COR-L47 (cell line): ENCODE data around the gene CHPT1.

ENCODE experiments used
- DNase-seq: peaks from one replicate; lab custom pipeline; 2025; lab: John Stamatoyannopoulos, UW

The CHPT1 gene

GRCh38 chr12:101685092-101685491 is 12.3 kb upstream of the CHPT1 start:
- DNase-seq = no peak

DNA sequence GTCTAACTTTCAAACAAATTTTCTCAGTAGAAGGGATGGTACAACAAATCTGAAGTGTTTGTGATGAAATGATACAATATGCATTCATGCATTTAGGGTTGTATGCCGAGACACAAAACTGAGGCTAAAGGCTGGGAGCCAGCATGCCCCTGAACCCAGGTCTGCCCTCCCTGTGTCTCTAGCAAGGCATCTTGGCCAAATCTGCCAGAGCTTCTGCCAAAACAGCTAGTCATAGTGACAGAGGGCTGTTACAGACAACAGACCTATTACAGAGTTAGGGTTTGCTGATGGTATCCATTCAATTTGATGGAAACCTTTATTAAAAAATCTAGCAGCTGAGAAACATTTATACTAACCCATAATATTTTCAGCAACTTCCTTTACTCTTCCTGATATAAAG is 11.3 kb upstream of the CHPT1 start:
- no peak for DNase-seq

- no peak for DNase-seq
Observed at GRCh38 chr12:101690544-101691098, 6.8 kb upstream of the CHPT1 start.

DNA sequence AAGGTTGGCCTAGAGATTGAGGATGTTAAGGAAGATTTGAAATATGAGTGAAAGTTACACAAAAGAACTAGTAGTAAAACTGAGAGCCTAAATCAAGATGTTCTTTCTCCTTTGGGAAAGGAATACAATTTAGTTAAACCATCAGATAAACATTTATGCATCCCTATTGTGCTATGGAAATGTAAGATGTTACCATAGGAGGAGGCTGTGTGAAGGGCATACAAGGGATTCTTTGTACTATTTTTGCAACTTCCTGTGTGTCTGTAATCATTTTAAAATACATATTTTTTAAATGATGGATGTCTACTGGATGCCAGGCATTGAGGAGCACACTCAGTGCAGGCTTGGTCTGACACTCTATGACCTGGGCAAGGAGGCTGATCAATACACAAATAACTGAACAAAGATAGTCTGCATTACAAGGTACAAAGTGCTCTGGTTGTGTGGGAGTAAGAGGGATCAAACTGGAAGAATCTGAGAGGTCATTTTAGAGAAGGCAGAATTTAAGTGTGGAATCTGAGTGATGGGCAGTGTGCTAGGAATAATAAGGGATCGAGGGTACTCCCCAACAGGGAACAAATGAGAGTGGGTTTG is 5.8 kb upstream of the CHPT1 start:
- no peak for DNase-seq

GRCh38 chr12:101694297-101694848 is 3.1 kb upstream of the CHPT1 start:
- no peak for DNase-seq

DNA sequence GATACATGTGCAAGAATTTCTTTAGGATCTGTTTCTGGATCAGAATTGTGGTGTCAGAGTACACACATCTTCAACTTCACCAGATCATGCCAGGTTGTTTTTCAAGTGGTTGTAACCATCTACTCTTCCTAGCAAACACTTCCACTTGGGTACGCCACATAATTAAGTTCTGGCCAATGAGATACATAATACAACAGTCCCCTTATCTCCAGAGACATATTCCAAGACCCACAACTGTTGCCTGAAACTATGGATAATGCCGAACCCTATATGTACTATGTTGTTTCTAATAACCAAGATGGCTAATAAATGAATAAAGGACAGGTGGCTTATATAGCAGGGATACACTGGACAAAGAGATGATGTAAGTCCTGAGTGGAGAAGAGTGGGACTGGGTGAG is 2.5 kb upstream of the CHPT1 start:
- no peak for DNase-seq

DNA sequence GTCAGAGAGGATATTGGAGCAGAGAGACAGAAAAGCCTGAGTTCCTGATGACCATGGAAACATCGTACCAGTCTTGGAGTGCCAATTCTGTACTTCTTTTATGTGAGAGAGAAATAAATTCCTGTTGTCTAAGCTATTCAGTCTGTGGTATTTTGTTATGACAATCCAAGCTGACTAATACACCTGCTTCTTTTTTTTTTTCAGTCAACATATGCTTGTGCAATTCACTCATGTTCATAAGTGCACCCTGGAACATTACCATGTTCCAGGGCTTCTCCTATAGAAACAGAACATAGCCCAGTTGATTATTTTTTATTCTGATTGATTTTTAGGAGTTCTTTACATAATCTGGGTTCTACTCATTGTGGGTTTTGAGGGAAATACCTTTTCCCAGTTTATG is 1.7 kb upstream of the CHPT1 start:
- DNase-seq = no peak

DNA sequence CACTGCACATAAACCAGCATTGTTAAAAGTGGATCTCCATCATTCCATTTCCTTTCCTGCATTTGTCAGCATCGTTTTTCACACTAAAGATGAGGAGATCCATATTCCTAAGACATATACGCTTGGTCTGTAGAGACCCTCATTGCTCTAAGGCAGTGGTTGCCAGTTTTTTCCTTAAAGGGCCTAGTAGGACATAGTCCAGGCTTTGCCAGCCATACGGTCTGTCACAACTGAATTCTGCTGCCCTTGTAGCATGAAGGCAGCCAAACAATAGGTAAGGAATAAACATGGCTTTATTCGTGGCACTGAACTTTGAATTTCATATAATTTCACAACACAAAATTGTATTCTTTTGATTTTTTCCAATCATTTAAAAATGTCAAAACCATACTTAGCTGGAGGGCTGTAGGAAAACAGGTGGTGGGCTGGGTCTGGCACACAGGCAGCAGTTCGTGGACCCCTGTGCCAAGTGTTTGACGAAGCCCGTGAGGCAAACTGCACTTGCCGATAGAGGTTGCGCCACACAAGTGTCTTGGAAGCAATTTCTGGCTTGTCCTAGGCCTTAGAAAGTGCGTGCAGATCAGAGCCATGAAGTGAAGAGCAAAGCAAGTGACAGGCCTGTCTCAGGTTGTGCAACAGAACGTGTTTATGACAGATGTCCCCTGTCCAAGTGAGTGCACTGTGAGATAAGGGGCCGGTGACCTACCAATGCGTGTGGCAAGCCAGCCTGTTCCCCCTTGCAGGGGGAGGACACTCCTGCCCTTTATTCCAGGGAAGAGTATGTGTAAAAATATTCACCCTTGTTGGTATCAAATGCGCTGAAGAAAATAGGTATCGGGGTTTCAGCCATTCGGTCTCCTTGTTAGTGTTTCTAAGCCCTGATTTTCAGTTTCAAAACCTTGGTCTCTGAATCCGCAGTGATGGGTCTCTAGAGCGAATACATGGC is 916 bp upstream of the CHPT1 start:
- DNase-seq = no peak

DNA sequence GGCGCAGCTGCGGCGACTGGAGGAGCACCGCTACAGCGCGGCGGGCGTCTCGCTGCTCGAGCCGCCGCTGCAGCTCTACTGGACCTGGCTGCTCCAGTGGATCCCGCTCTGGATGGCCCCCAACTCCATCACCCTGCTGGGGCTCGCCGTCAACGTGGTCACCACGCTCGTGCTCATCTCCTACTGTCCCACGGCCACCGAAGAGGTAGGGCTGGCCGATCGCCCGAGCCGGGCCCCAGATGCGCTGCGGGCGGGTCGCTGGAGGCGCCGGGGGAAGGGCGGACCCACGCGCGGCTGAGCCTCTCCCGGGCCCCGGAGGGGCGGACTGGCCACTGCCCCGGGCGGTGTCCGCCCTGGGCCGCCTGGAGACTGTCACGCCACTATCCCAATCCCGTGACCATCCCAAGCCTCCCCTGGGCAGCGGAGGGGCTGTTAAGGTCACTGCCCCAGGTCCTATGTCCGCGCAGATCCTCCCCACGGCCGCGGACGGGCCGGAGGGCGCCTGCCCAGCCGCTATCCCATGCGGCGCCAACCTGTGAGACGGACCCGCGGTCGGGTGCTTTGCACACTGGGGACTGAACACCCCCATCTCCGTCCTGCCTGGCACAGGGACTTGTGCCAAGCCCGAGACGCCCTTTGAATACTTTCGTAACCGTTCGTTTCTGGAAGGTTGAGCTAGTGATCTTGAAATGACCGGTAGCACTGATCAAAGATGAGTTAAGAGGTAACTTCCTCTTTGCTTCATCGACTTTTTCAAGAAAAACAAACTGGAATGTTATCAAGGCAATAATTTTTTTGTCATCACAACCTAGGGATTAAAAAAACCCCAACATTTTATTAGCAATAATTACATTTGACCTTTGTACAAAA is 725 bp downstream of the CHPT1 start:
- DNase-seq = no peak

- no peak for DNase-seq
Observed at GRCh38 chr12:101698800-101699347, 1.4 kb downstream of the CHPT1 start.

DNA sequence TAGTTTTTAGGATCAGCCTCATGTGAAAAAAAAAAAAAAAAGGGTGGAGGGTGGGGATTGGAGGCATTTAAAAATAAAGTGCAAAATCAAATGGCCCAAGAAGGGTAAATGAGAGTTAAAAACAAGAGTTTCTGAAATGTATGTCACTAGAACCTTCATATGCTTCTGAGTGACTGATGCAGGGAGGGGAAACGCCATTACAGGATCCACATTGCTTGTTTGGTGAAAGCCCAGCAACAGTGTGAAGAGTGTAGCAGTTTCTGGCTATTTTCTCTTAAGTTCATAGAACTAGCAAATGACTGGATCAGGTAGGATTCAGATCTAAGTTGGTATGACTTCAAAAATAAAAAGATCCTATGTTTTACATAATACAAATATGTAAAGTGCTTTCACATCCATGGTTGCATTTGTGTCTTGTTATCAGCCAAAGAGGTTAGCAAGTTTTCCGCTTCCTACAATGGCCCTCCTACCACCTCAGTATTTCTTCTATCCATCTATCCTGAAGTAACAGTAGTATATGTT is 2.9 kb downstream of the CHPT1 start:
- DNase-seq = no peak

DNA sequence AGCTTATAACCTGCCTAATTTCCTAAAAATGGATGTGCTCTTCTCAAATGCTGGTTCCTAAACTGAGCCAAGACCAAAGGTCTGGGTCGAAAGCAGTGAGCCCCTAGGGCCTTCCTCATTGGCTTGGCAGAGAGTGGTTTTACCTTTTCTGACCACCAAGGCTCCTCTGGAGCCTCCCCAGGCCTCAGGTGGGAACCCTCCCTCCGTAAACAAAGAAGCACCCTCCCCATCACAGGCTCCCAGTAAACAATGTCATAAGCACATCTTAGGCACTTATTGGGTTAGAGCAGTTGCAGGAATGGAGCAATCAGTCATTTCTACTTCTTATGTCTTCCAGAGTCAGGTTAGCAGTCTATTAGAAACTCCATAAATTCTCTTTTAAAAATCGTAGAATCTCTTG is 6.0 kb downstream of the CHPT1 start:
- no peak for DNase-seq

GRCh38 chr12:101706403-101706802 is 9.0 kb downstream of the CHPT1 start:
- DNase-seq = no peak

GRCh38 chr12:101707131-101707782 is 9.8 kb downstream of the CHPT1 start:
- DNase-seq = no peak

GRCh38 chr12:101710288-101710687 is 12.8 kb downstream of the CHPT1 start:
- no peak for DNase-seq

DNA sequence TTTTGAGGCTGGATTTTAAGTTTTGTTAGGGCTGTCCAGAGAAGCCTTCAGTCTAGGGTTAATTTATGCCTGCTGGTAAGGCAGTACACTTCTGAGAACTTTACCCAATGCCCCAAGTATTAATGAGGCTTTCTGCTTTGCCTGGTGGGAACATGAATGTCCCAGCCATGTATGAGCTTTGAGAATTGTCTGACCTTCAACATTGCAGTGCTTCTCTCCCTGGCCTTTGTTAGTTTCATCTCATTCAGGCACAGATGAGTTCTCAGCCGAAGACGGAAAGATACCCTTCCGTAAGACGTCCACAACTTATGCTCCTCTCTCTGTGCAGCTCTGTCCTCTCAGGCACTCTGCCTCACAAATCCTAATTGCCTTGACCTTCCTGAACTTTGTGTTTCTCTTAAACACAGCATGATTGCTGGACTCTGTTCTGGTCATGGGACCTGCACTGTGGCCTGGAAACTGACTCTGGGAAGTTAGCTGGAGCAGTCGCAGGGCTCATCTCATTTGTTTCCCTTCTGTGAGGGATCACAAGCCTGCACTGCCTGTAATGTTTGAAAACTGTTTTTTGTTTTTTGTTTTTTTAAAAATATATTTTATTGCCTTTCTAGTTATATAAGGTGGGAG is 15.7 kb downstream of the CHPT1 start:
- DNase-seq = no peak

DNA sequence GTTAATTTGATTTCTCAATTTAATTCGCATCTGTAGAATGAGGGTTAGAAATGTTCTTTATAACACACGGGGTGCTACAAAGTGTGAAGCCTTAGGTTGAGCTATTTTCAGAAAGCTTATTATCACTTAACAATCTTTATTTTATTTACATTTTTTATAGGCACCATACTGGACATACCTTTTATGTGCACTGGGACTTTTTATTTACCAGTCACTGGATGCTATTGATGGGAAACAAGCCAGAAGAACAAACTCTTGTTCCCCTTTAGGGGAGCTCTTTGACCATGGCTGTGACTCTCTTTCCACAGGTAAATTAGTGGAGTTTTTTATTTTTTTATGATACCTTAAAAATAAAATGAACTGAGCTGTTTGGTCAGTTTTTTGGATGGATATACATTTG is 16.5 kb downstream of the CHPT1 start:
- DNase-seq = no peak

DNA sequence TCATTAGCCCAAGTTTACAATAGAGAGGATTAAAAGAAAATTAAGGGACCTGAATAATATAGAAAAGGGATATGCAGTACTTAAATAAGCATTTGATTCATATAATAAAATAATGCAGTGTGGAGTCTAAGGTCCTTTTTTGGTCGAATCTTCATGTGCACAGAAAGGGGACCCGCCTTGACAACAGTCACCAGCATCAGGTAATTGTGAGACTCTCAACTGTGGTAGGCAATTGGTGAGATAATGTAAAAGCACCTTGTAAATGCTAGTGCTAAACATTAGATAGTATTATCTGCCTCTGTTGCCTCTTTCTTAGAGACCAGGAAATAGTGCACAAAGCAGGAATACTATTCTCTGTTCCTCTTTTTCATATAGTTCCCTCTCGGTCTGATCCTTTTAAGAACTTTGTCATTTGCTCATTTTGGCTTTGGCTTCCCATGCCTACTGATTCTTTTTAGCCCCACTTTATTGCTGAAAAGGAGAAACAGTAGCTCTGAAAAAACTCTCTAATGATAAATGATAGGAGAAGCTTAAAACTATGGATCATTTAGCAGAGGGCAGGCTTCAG is 17.5 kb downstream of the CHPT1 start:
- no peak for DNase-seq

- DNase-seq = no peak
Observed at GRCh38 chr12:101719566-101719965, 22.1 kb downstream of the CHPT1 start.

DNA sequence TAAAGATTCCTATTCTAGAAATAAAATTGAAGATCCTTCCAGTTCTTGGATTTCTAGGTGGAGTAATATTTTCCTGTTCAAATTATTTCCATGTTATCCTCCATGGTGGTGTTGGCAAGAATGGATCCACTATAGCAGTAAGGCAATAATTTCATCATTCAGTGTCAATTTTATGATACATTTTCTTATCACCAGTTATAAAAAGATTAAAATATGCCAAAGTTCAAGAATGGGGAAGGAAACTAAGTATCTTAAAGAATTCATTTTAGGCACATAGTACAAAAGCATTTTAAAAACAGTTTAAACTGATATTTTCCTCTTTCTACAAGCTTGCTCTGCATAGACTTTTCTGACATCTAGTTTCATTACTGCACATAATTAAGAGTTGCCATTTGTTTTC is 22.7 kb downstream of the CHPT1 start:
- DNase-seq = no peak
